ENCODE results near the gene HPSE. TPM values are rescaled to one million over a fixed set of nuclear protein-coding genes. Genes with fewer than 3 reads are reported as not detected.

Gene HPSE
- total and polyA plus RNA-seq, 9 of the 15 experiments (the other 6 are each of a cell fraction or from before 2014, with no cell fraction given): 0.01 to 0.42 (median 0.14) TPM; not detected in 1

DNA sequence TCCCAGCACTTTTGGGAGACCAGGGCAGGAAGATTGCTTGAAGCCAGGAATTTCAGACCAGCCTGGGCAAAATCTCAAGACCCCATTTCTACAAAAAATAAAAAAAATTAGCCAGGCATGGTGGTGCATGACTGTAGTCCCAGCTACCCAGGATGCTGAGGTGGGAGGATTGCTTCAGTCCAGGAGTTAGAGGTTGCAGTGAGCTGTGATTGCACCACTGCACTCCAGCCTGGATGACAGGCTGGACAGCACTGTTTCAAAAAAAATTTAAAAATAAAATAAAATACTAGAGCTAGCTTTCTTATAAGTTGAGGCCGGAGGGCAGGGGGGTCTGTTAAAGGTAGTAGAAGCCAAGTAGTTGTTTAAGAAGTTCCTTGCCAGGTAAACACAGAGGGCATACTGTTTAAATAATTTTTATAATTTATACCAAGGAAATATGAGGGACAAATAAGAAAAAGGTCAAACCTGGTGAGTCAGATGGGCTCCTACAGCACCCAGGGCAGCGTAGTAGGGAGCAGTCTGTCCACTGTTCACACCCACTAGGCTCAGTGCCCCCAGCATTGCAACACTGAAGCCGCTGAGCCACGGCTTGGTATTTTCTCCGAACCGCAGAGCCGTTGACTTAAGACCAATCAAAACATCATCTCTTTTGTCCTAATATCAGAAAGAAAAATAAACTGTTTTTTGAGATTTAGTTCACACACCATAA, 67.4 kb downstream of the HPSE start (continued):
- TF ChIP-seq, protein P1, sequence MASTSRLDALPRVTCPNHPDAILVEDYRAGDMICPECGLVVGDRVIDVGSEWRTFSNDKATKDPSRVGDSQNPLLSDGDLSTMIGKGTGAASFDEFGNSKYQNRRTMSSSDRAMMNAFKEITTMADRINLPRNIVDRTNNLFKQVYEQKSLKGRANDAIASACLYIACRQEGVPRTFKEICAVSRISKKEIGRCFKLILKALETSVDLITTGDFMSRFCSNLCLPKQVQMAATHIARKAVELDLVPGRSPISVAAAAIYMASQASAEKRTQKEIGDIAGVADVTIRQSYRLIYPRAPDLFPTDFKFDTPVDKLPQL (IDR thresholded peaks at IDR 0.05; ENCODE audit: extremely low read depth, insufficient read length): no peak
- TF ChIP-seq HLTF (IDR thresholded peaks at IDR 0.05): no peak
- TF ChIP-seq CTBP1 (IDR thresholded peaks at IDR 0.05; ENCODE audit: borderline replicate concordance): no peak
- TF ChIP-seq ZNF263 (CRISPR knock-in tag; IDR thresholded peaks at IDR 0.05; ENCODE audit: borderline replicate concordance): no peak

DNA sequence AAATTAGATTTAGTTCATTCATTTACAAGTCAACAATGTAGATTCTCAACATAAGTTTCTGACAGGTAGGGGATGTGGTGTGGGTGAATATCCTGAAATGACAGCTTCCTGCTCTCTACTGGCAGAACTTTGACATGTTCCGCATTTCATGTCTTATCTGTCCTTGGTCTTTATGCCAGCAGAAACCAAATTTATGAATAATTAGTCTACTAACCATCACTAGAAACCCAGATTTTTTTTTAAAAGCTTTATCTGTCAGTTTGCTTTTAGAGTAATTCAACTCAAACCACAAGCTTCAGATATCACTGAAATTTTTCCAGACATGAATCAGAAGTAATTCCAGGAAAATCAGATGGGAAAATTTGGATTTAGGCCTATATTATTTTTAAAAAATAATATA, 68.0 kb downstream of the HPSE start:
- 91% methylated on average over 1 of the region's 1 CpG for WGBS (ENCODE audit: insufficient coverage, low coverage, missing lambda C conversion rate)
- TF ChIP-seq HDAC2 (IDR thresholded peaks at IDR 0.05) (no peak), ZFX (CRISPR knock-in tag; IDR thresholded peaks at IDR 0.05) (no peak)
- TF ChIP-seq, protein P2, sequence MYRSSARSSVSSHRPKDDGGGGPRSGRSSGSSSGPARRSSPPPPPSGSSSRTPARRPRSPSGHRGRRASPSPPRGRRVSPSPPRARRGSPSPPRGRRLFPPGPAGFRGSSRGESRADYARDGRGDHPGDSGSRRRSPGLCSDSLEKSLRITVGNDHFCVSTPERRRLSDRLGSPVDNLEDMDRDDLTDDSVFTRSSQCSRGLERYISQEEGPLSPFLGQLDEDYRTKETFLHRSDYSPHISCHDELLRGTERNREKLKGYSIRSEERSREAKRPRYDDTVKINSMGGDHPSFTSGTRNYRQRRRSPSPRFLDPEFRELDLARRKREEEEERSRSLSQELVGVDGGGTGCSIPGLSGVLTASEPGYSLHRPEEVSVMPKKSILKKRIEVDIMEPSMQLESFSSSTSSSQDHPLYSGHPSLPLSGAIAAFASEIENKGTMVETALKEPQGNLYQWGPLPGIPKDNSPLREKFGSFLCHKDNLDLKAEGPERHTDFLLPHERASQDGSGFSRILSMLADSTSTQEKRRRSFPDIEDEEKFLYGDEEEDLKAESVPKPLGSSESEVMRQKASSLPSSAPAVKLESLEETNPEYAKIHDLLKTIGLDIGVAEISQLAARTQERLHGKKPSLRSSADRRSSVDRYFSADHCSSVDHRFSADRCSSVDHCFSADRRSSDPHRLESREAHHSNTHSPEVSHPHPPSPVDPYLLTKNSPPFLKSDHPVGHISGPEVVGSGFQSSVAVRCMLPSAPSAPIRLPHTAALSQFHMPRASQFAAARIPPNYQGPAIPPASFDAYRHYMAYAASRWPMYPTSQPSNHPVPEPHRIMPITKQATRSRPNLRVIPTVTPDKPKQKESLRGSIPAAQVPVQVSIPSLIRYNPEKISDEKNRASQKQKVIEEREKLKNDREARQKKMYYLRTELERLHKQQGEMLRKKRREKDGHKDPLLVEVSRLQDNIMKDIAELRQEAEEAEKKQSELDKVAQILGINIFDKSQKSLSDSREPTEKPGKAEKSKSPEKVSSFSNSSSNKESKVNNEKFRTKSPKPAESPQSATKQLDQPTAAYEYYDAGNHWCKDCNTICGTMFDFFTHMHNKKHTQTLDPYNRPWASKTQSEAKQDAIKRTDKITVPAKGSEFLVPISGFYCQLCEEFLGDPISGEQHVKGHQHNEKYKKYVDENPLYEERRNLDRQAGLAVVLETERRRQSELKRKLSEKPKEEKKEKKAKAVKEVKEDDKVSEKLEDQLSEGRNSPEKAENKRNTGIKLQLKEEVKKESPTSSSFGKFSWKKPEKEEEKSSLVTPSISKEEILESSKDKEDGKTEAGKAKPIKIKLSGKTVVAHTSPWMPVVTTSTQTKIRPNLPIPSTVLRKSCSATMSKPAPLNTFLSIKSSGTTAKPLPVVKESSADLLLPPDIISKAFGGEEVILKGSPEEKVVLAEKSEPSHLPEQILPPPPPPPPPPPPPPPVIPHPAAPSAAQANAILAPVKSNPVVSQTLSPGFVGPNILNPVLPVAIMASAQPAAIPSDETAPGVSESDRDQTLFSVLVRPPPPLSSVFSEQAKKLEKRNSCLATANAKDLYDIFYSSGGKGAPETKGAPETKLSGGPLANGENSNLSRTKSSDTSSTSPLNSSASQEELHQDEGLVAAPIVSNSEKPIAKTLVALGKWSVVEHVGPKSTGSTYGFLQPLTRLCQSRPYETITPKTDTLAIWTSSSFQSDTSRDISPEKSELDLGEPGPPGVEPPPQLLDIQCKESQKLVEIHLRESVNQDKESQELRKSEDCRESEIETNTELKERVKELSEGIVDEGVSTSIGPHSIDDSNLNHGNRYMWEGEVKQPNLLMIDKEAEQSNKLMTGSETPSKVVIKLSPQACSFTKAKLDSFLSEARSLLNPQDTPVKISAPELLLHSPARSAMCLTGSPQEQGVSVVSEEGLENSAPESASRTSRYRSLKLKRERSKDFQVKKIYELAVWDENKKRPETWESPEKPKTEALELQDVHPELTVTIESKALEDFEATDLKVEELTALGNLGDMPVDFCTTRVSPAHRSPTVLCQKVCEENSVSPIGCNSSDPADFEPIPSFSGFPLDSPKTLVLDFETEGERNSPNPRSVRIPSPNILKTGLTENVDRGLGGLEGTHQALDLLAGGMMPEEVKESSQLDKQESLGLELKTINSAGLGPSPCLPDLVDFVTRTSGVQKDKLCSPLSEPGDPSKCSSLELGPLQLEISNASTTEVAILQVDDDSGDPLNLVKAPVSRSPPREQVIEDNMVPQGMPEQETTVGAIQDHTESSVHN (IDR thresholded peaks at IDR 0.05; ENCODE audit: borderline replicate concordance in 1 of 2, low read depth in 1 of 2): no peak
- no peaks in the 10 kb centered on the region for H3K79me2 ChIP-seq (ENCODE audit: control insufficient read depth, insufficient read depth, low read length)
- no TSS peak for BruUV-seq (replicated peaks)
- ChIA-PET CTCF (ENCODE audit: low intra/inter-chr PET ratio) (no interaction called here), POLR2A (no interaction called here)
- in situ Hi-C loops (cut with MboI) (no loop called here), intact Hi-C loops (cut with micrococcal nuclease) (no loop called here)
- H3K27ac ChIP-seq (ENCODE audit: extremely low read depth, low read depth, low read length): no peak overlapping the region
- no peaks in the 10 kb centered on the region for H3K27me3 ChIP-seq (ENCODE audit: control insufficient read depth in 2 of 2, insufficient read depth in 2 of 2, low read length in 2 of 2)
- H4K20me1 ChIP-seq (replicated peaks; ENCODE audit: control insufficient read depth, insufficient read depth, low read length): no peaks in the 10 kb centered on the region
- FAIRE-seq: no peak
- ATAC-seq: no peak
- H3K9me1 ChIP-seq (ENCODE audit: control insufficient read depth, insufficient read depth, low read length): no peaks in the 10 kb centered on the region
- no peak overlapping the region for H2AFZ ChIP-seq (ENCODE audit: low read depth, low read length)
- no peaks in the 10 kb centered on the region for H3K9me3 ChIP-seq (replicated peaks; ENCODE audit: control insufficient read depth, insufficient read depth, low read depth, low read length)
- H3K9ac ChIP-seq (ENCODE audit: insufficient read depth in 1 of 2, low read depth in 2 of 2, low read length in 2 of 2): no peak overlapping the region
- H3K4me2 ChIP-seq (ENCODE audit: insufficient read depth, low read length): no peak overlapping the region
- DNase-seq (ENCODE audit: extremely low read depth in 1 of 4, low spot score in 3 of 4): no peak
- no peak overlapping the region for H3K4me3 ChIP-seq
- peaks cover 21% of the 10 kb centered on the region; the same call in 2 of the 3 replicates for H3K36me3 ChIP-seq (ENCODE audit: control insufficient read depth, insufficient read depth, low read length)
- peaks cover 0 to 5% of the 10 kb centered on the region in 2 experiments; a peak in 3 of 5 replicates for H3K4me1 ChIP-seq (replicated peaks in 1 of 2; ENCODE audit: control insufficient read depth in 2 of 2, insufficient read depth in 2 of 2, low read length in 2 of 2)

Data from K562 (cell line).